HepG2 (cell line): Measurements from ENCODE around the gene DMRTB1. TPM values are rescaled to one million over a fixed set of nuclear protein-coding genes. Genes with fewer than 3 reads are reported as not detected.

Experiments used
- ATAC-seq: fragments of 200-7000 bp; cut with Tn5 transposase; 3 replicates; pipeline ENCODE4 v1.9.1; 2020; ENCODE audit warnings: mild to moderate bottlenecking, moderate library complexity
- BruUV-seq: library from RNA; stranded (reverse); fragments of 400-500 nt; replicated peaks from 2 replicates; lab custom pipeline; 2021; lab: Mats Ljungman, UMichigan
- CTCF ChIA-PET: fragments of 300-600 bp; formaldehyde crosslinking; extraction: SDS; loops from one replicate; lab custom pipeline; 2021; ENCODE audit warnings: low total read pairs, inconsistent platforms, low intra/inter-chr PET ratio; lab: Yijun Ruan, JAX
- POLR2A ChIA-PET: fragments of 350-600 bp; sonication (Branson Sonifier 250); formaldehyde crosslinking; loops from one replicate; lab custom pipeline; 2020; ENCODE audit warnings: antibody characterized with exemption, inconsistent platforms; lab: Yijun Ruan, JAX
- DNase-seq: peaks from one replicate; pipeline ENCODE4 v3.0.0-alpha.2; 2015; ENCODE audit warnings: low spot score
- FAIRE-seq: peaks from 3 replicates; lab custom pipeline; 2011; peaks lifted over from hg19 to GRCh38; lab: Jason Lieb, UNC
- H2AFZ ChIP-seq: one replicate; pipeline ENCODE4 v1.6.1; 2011; ENCODE audit warnings: low read length, inconsistent platforms
- H3K27ac ChIP-seq: fragments of 300-600 bp; 3 replicates; pipeline ENCODE4 v1.8.0; 2011; ENCODE audit warnings: mixed run types, mild to moderate bottlenecking, mixed read lengths, low read length, inconsistent platforms; ENCODE audit not compliant: insufficient read depth; ENCODE audit errors: extremely low read length
- H3K27me3 ChIP-seq, 2 experiments: fragments of 200-600 bp in 1 of 2; 2 replicates in 1 of 2; 3 replicates in 1 of 2; pipeline versions ENCODE4 v1.6.0 to v1.8.0; 2011; ENCODE audit warnings: low read length in 2 of 2, mild to moderate bottlenecking in 2 of 2, moderate library complexity in 2 of 2, inconsistent platforms in 1 of 2; ENCODE audit not compliant: insufficient read depth in 2 of 2, control insufficient read depth in 1 of 2
- H3K36me3 ChIP-seq, 2 experiments: fragments of 200-600 bp in 1 of 2; replicated peaks in 1 of 2; 2 replicates in 1 of 2; 3 replicates in 1 of 2; pipeline versions ENCODE4 v1.5.1 to v1.8.0; 2011; ENCODE audit warnings: low read length in 2 of 2, inconsistent platforms in 1 of 2; ENCODE audit not compliant: insufficient read depth in 2 of 2, control insufficient read depth in 1 of 2
- H3K4me1 ChIP-seq: 2 replicates; pipeline ENCODE4 v1.5.1; 2012; ENCODE audit warnings: low read length, inconsistent platforms; ENCODE audit not compliant: insufficient read depth
- H3K4me2 ChIP-seq: 2 replicates; pipeline ENCODE4 v1.6.0; 2011; ENCODE audit warnings: low read depth, low read length, inconsistent platforms
- H3K4me3 ChIP-seq, 3 experiments: fragments of 200-600 bp in 1 of 3; sonication (generic), shearing (Covaris generic) in 1 of 3; replicated peaks in 1 of 3; 2 replicates each; pipeline ENCODE4 v1.5.1; 2011 to 2016; ENCODE audit warnings: low read length in 3 of 3, inconsistent platforms in 2 of 3, low read depth in 2 of 3, mild to moderate bottlenecking in 2 of 3, control low read depth in 1 of 3, mixed read lengths in 1 of 3; ENCODE audit not compliant: insufficient read depth in 1 of 3
- H3K79me2 ChIP-seq: one replicate; pipeline ENCODE4 v1.6.1; 2011; ENCODE audit warnings: low read length, inconsistent platforms; ENCODE audit not compliant: insufficient read depth
- H3K9ac ChIP-seq: 2 replicates; pipeline ENCODE4 v1.6.0; 2011; ENCODE audit warnings: mild to moderate bottlenecking, low read depth, low read length, inconsistent platforms; ENCODE audit not compliant: insufficient read depth
- H3K9me3 ChIP-seq: 2 replicates; pipeline ENCODE4 v1.5.1; 2012; ENCODE audit warnings: mild to moderate bottlenecking, low read length
- H4K20me1 ChIP-seq: 2 replicates; pipeline ENCODE4 v1.6.0; 2011; ENCODE audit warnings: inconsistent platforms, mild to moderate bottlenecking, low read length, moderate library complexity; ENCODE audit not compliant: insufficient read depth
- ONECUT2 ChIP-seq: sonication (generic); formaldehyde crosslinking; IDR thresholded peaks from 2 replicates; pipeline ENCODE4 v1.4.0; 2020; ENCODE audit warnings: missing genetic modification reagents
- PAX8 ChIP-seq: sonication (generic); formaldehyde crosslinking; IDR thresholded peaks from 2 replicates; pipeline ENCODE4 v1.8.0; 2022; ENCODE audit warnings: mild to moderate bottlenecking, missing genetic modification reagents, borderline replicate concordance
- SALL2 ChIP-seq: sonication (generic); formaldehyde crosslinking; IDR thresholded peaks from 2 replicates; pipeline ENCODE4 v1.8.1; 2023; ENCODE audit warnings: mild to moderate bottlenecking, missing genetic modification reagents, inconsistent platforms
- SP1 ChIP-seq, 2 experiments: fragments of 450-650 bp in 1 of 2; sonication (generic) in 1 of 2; formaldehyde crosslinking in 1 of 2; IDR thresholded peaks; 2 replicates each; pipeline versions ENCODE4 v1.4.0 to v1.6.1; 2016 to 2020; ENCODE audit warnings: missing genetic modification reagents in 1 of 2
- SYNCRIP ChIP-seq: fragments of 200-400 bp; formaldehyde crosslinking; IDR thresholded peaks from 2 replicates; pipeline ENCODE4 v1.6.1; 2018; ENCODE audit warnings: mild to moderate bottlenecking, low read depth, low read length; ENCODE audit not compliant: insufficient read depth
- ZFY ChIP-seq: sonication (generic); formaldehyde crosslinking; IDR thresholded peaks from 2 replicates; pipeline ENCODE4 v1.4.0; 2020; ENCODE audit warnings: missing genetic modification reagents
- ZNF484 ChIP-seq: sonication (generic); formaldehyde crosslinking; IDR thresholded peaks from 2 replicates; pipeline ENCODE4 v1.5.1; 2020; ENCODE audit warnings: mild to moderate bottlenecking, low read depth, missing genetic modification reagents, borderline replicate concordance
- ZNF841 ChIP-seq: sonication (generic); formaldehyde crosslinking; IDR thresholded peaks from 2 replicates; pipeline ENCODE4 v1.8.1; 2023; ENCODE audit warnings: missing genetic modification reagents, borderline replicate concordance
- WGBS: methylation state at CpG from one replicate; pipeline ENCODE4 v1.1.6; 2017; ENCODE audit warnings: low lambda C conversion rate; 5-methylcytosine and 5-hydroxymethylcytosine counted together
- in situ Hi-C: cut with HindIII; loops from 2 replicates; pipeline ENCODE4 v1.10.0; 2017; ENCODE audit warnings: low pct_unique_long_range_greater_than_20kb; ENCODE audit not compliant: extremely low pct_ligation_motif_present
- intact Hi-C: fragments of 100-400 bp; cut with micrococcal nuclease; formaldehyde crosslinking; loops from one replicate; pipeline ENCODE4 v1.10.0; 2022; ENCODE audit not compliant: unreplicated experiment
- polyA plus RNA-seq, 8 experiments: library from polyadenylated mRNA; depleted of rRNA in 3 of 8; stranded (reverse) in 7 of 8; unstranded in 1 of 8; fragments of >200 nt; fragmentation: Illumina TruSeq in 4 of 8; extraction: Trizol in 4 of 8; gene quantifications; 2 replicates each; pipeline versions ENCODE4 v1.2.1 to v1.2.3, GENCODE V29; 2011 to 2016; ENCODE audit warnings: low read depth in 4 of 8, missing spikeins in 1 of 8, mixed read lengths in 1 of 8; ENCODE audit not compliant: insufficient read depth in 1 of 8
- total RNA-seq, 5 experiments: library from RNA; depleted of rRNA; stranded (reverse); fragments of >200 nt; fragmentation: Illumina TruSeq; extraction: Trizol; gene quantifications; 2 replicates each; pipeline ENCODE4 v1.2.3, GENCODE V29; 2016; ENCODE audit warnings: low read depth in 1 of 5
- TF ChIP-seq, protein P1 (sequence below): IDR thresholded peaks from 2 replicates; pipeline ENCODE4 v1.6.1; 2018; ENCODE audit warnings: missing genetic modification reagents
- TF ChIP-seq, protein P2 (sequence below): sonication (generic); formaldehyde crosslinking; conservative IDR thresholded peaks from 2 replicates; pipeline ENCODE4 v1.4.0; 2020; ENCODE audit warnings: missing genetic modification reagents

The DMRTB1 gene
- total and polyA plus RNA-seq, 2 of the 13 experiments (the other 11 are each of a cell fraction or from before 2014, with no cell fraction given), result not detected

DNA sequence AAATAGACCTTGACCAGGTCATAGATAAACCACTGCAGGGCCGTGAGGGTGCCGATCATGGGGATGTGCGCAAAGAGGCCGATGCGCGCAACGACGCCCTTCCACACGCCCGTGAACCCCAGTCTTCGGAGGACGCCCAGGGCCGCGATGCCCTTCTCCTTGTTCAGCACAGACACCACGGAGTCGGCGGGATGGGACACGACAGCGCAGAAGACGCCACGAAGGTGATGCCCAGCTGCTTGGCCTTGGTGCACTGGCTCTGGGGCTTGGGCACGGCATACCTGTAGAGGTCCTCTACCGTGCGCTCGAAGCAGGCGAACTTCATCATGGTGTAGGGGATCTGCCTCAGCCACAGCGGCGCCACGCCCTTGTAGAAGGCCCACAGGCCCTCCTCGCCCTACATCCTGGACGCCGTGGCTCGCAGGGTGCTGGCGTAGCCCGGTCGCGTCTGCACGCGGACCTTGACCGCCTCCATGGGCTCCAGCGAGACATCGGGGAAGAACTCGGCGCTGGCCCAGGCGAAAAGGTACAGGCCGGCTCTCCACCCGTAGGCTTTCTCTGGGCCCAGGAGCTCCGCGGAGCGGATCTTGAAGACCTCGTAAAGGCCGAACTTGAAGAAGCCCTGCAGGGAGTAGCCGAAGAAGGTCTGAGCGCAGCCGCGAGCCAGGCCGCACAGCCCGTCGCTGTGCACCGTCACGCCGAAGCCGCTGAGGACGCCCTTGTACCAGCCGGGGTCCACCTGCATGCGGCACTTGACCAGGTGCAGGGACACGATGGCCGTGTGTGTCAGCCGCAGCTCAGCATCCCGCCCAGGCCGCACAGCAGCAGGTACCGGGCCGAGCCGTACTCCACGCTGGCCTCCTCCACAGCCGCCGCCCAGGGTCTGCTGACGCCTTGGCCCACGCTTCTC is 20.5 kb upstream of the DMRTB1 start:
- FAIRE-seq (no peak), DNase-seq (no peak), ATAC-seq (no peak)
- CTCF ChIA-PET, result no interaction called here
- Histone ChIP-seq H3K4me3 (no peak overlapping the region), H3K4me1 (no peaks in the 10 kb centered on the region), H3K36me3 (no peaks in the 10 kb centered on the region), H3K9me3 (no peaks in the 10 kb centered on the region), H3K27me3 (peaks cover 0 to 1% of the 10 kb centered on the region in 2 experiments; a peak in 2 of 5 replicates), H3K79me2 (no peaks in the 10 kb centered on the region), H3K4me2 (no peak overlapping the region), H3K27ac (no peak overlapping the region), H4K20me1 (no peaks in the 10 kb centered on the region), H3K9ac (no peak overlapping the region), H2AFZ (no peak overlapping the region)
- BruUV-seq, result no TSS peak
- intact Hi-C loops, result no loop called here
- no peak for TF ChIP-seq PAX8 (CRISPR knock-in tag)
- TF ChIP-seq ZNF484, result no peak
- TF ChIP-seq, protein P1, sequence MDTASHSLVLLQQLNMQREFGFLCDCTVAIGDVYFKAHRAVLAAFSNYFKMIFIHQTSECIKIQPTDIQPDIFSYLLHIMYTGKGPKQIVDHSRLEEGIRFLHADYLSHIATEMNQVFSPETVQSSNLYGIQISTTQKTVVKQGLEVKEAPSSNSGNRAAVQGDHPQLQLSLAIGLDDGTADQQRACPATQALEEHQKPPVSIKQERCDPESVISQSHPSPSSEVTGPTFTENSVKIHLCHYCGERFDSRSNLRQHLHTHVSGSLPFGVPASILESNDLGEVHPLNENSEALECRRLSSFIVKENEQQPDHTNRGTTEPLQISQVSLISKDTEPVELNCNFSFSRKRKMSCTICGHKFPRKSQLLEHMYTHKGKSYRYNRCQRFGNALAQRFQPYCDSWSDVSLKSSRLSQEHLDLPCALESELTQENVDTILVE (CRISPR knock-in tag), result no peak
- no peak for TF ChIP-seq SALL2 (CRISPR knock-in tag)
- TF ChIP-seq SYNCRIP, result no peak
- TF ChIP-seq, protein P2, sequence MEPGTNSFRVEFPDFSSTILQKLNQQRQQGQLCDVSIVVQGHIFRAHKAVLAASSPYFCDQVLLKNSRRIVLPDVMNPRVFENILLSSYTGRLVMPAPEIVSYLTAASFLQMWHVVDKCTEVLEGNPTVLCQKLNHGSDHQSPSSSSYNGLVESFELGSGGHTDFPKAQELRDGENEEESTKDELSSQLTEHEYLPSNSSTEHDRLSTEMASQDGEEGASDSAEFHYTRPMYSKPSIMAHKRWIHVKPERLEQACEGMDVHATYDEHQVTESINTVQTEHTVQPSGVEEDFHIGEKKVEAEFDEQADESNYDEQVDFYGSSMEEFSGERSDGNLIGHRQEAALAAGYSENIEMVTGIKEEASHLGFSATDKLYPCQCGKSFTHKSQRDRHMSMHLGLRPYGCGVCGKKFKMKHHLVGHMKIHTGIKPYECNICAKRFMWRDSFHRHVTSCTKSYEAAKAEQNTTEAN (CRISPR knock-in tag), result no peak
- no peak for TF ChIP-seq ZFY (CRISPR knock-in tag)
- TF ChIP-seq ONECUT2 (CRISPR knock-in tag), result no peak
- no peak for TF ChIP-seq SP1 (IDR thresholded peaks at IDR 0.05)
- TF ChIP-seq SP1 (CRISPR knock-in tag; IDR thresholded peaks at IDR 0.05), result no peak
- no peak for TF ChIP-seq ZNF841
- POLR2A ChIA-PET, result no interaction called here
- 87% methylated on average over 45 of the region's 79 CpGs for WGBS
- in situ Hi-C loops, result no loop called here
